HG02642 (cell line): ENCODE data around the gene KIF7.

Source experiments
- ATAC-seq: cut with Tn5 transposase; IDR thresholded peaks from one replicate; pipeline ENCODE4 v1.9.1; 2021; ENCODE audit warnings: mild to moderate bottlenecking; ENCODE audit not compliant: unreplicated experiment, poor library complexity

Gene KIF7

DNA sequence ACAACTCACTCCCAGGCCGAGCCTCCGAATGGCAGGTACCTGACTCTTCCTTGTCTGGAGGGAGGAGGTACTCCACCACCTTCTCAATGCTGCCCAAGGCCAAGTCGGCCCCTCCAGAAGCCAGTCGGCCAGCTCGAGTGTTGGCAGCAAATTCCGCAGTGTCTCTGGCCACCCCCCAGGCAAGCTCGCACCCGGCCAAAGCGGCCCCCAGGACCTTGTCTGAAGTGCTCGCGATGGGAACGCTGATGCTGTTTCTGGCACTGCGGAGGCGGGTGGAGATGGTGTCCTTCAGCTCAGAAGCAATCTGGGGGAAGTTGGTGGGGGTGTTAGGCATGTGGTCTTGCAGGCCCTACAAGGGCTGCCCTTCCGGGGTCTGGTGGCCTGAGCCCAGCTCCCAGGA lies 14.7 kb upstream of the KIF7 start:
- ATAC-seq, result no peak

DNA sequence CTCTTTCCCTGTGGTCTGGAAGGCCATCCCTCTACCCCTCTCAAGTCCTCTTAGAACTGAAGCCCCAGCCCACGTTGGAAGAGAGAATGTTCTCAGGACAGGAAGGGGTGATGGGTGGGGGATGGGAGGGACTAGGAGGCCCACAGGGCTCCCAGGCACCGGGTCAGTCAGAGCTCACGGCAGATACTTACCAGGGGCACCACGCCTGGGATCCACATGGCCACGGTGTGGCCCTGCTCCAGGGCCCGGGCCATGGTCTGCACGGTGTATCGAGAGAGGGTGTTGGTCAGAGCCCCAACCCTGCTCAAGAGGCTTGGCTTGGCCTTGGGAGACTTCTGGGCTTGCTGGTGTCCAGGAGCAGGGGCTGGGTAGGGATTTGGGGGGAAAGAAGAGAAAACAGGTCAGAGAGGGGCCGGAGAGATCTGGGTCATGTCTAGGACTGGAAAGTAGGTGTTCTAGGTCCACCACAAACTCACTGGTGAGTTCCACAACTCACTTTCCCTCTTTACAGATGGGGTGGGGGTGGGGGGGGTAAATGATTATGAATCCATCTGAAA lies 14.1 kb upstream of the KIF7 start:
- no peak for ATAC-seq

DNA sequence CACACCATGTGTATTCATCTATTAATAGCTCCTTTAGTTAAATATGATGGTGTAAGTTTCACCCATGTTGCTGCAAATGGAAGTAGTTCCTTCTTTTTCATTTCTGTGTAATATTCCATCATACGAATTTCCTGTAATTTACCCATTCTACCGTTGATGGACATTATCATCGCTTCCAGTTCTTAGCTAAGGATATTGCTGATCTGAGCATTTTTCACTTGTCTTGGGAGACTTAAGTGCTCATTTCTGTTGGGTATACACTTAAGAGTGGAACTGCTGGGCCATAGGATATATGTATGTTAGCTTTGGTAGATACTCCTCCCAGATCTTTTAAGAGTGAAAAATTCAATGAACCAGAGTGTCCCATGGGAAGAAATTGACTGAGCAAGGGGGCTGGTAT lies 12.9 kb upstream of the KIF7 start:
- ATAC-seq, result no peak

DNA sequence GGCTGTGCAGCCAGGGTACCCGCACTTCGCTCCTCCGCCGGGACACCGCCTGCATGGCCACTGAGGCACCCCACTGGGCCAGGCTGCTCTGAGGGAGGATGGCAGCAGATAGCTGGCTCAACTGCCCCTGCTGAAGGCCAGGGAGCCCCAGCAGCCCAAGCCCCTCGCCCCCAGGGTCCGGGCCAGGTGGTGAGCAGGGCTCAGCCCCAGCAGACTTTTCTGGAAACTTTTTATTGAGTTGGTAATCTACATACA lies 12.4 kb upstream of the KIF7 start:
- ATAC-seq, result no peak

DNA sequence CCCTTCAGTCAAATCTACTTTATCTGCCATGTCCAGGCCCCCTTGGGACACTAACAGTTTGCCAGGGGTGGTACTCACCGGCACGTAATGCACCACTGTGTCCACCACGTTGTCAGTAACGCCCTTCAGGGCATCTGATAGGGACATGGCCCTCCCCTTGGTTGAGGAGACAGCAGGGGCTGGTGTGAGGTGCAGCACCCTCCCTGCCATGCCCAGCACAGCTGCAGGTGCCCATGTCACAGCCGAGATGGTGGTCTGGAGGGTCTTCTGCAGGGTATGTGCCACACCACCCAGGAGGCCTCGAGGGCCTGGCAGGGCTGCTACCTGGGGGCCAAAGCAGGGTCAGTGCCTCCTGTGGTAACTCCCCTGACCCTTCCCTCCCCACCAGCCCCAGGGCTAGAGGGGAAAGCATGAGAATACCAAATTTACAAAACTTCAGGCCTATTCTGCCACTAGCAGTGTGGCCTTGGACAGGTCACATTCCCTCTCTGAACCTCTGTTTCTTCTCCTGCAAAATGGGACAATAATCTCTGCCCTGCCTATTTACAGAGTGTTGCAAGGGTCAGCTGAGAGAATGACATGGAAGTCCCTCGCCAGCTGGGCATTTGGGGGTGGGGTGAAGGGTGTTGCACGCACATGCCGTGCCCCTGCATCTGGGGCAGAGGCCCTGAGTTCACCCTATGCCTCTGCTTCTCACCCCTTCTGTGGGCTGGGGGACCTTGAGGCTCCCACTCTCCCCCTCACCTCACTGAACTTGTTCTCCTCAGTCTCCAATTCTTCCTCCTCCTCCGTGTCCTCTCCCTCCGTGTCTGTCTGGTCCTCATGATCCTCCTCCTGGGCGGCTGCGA lies 11.8 kb upstream of the KIF7 start:
- no peak for ATAC-seq

DNA sequence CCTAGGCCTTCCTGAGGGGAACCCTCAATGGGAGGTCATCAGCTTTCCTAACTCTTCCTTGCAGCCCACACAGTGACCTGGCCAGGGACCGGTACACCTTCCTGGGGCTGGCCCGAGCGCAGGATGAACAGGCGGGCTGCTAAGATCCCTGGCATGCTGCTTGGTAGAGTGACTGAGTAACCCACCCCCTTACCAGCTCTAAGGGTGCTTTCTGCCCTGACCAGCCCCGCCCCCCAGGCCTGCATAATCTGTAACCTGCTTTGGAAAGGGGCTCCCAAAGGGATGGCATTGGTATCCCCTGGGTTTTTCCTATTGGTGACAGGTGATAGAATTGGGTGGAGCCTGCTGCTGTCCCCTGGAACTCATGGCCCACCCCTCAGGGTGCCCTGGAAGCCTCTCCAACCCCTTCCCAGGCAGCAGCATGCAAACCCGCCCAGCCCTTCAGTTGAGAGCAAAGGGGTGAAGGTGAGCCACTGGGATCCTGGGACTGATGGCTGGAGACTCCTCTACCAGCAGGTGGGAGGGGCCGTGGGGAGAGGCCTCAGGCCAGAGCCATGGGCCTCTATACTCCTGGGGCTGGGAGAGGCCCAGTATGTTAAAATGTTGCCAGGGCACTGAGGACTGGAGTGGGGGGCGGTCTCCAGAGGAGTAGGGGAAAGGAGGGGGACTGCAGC lies 11.1 kb upstream of the KIF7 start:
- no peak for ATAC-seq

DNA sequence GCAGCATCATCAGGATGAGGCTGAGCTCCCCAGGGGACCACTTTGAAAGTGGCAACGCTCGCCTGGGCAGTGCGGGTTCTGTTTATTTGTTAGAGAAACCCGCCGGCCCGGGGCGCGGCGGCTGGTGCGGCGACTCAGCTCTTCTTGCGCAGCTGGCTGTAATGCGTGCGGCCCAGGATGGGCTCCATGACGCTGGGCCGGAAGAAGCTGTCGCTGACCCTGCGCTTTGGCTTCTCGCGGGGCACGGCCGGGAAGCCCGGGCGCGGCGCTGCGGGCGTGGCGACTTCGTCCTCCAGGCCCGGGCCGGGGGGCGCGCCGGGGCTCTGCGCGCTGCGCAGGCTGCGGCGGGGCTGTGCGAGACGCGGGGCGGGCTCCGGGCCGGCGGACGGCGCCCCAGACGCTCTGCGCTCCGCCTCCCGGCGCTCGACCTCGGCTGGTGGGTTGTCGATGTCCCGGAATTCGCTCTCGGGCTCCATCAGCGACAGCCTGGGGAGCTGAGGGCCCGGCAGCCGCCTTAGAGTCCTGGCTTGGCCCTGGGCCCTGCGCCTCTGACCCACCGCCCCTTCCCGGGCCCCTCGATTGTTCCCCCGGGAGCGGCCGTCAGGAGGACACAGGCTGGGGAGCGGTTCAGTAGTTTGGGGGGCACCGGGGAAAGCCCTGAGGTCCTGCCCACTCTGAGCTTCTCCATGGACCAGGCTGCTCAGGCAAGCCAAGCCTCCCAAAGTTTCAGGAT lies 10.3 kb upstream of the KIF7 start:
- ATAC-seq, result peak; percentile 49

DNA sequence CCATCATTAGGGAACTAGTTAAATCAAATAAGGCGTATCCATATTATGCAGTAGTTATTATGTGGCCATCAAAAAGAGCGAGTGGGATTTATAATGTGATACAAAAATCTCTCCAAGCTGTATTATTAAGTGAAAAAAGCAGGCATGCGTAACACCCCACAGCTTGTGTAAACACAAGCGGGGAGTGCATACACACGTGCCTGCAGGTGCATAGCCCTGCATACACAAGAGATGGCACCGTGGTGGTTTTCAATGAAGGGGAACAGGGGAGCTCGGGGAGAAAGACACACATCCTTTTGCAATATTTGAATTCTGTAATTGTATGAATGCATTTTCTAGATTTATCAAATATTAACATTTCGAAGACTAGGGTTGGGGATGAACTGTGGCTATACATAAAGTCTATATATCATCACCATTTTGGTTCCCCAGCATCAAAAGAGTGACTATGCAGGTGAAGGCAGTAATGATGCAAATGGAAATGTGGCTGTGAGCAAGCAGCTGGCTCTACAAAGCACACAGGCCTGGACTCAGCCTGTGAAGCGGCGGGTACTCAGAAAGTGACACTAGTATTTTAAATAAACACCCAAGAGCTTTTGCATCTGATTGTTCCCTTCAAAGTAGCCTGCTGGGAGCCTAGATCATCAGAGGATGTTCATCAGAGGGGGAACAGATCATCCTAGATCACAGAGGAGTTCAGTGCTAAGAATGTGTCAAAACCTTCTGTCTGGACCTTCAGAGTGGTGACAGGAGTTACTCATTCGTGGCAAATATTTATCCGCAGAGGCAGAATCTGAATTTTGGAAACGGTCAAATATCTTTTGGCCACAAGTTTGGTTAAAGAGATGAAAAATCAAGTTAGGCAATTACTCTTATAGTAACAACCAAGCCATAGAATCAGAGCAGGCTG lies 9.4 kb upstream of the KIF7 start:
- no peak for ATAC-seq

DNA sequence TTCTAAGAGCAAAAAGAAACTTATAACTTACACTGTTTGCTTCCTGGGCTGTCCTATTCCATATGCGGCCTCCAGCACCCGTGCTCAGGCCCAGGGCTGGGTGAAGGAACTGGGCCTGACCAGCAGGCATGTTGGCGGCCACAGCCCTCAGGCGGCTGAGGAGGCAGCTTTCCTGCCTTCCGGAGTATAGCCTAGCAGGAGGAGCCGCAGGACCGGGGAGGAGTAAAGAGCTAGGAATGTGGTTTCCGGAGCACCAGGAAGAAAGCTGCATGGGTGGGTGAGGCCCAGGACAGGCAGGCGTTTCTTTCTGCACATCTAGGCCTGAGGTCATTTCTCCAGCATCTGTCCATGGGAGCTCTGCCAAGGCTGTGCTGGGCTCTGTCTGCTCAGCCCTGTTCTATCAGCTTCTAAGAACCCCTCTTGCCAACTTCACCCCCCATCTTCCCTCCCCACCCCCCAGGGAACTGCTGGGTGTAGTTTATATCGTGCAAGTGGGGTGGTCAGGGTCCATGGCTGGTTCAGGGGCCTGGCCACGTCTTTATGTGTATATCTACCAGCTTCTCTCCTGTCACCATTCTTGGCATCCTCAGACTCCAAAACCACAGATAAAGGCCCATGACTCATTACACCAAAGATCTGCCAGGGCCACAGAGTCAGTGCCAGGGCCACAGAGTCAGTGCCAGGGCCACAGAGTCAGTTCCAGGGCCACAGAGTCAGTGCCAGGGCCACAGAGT lies 7.8 kb upstream of the KIF7 start:
- no peak for ATAC-seq

DNA sequence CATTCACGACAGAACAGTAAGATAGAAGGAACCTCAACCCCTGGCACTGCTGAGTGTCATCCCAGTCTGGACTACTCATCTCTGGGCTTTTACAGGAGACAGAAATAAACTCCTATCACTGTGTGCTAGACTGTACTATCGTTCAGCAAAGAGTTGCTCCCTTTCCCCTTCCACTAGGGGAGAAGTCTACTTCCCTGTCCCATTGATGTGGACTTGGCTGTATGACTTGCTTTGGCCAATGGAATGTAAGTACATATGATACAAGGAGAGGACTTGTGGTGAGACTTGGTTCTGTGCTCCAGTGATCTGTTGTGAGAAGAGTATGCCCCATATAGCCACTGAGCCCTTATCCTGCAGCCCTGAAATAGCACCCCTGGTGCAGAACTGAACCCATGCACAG lies 5.3 kb upstream of the KIF7 start:
- no peak for ATAC-seq

DNA sequence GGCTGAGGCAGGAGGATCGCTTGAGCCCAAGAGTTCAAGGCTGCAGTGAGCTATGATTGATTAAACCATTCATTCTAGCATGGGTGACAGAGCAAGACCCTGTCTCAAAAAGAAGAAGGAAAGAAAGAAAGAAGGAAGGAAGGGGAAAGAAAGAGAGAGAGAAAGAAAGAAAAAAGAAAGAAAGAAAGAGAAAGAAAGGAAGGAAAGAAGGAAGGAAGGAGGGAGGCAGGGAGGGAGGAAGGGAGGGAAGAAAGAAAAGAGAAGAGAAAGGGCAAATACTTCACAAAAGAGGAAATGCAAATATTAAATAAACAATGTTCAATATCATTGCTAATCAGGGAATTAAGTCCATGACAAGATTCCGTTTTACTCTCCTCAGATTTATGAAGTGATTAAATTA lies 4.0 kb upstream of the KIF7 start:
- no peak for ATAC-seq

DNA sequence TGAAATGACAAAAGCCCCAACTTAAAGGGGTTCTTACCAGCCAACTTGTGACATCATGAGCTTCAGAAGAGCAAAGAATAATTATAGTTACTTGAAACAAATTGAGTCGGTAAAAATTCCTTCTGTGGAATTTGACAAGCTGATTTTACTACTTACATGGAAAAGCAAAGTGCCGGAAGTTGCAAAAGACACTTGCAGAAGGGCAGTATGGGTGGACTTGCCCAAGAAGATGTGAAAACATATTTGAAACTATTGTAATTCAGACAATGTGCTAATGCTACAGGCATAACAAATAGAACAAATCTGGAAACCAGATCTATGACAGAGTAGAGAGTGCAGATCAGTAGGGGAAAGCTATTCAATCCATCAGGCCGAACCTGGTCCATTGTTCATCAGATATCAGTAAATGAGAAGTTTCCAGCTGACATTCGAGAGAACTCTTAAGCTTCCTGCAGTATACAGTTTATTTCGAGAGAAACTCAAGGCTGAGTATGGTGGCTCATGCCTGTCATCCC lies 2.5 kb upstream of the KIF7 start:
- ATAC-seq, result no peak

DNA sequence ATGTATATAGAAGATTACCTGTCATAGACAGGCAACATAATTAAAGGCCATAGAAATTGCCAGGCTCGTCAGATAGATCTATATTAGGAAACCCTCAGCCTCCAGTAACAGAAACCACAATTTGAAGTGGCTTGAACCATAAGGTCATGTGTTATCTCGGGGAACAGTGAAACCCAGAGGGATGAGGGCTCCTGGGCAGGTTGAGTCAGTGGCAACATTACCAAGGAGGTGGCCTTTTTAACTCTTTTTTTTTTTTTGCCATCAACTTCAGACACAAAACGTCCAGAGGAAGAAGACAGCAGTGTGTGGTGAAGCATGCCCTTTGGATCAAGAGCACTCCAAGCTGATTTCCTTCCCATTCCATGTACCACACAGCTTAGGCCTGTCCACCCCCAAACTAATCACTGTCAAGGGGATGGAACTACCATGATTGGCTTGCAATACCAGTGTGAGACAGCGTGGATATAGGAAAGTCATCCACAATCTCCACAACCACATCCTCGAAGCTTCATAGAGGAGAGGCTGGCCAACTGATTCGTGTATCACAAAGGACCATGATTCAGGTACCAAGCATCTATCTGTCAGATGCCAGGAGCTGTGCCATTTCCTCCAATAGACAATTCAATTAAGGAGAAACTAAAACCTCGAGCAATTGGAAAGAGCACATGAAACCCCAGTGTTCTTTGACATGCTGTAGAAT lies 999 bp upstream of the KIF7 start:
- no peak for ATAC-seq

DNA sequence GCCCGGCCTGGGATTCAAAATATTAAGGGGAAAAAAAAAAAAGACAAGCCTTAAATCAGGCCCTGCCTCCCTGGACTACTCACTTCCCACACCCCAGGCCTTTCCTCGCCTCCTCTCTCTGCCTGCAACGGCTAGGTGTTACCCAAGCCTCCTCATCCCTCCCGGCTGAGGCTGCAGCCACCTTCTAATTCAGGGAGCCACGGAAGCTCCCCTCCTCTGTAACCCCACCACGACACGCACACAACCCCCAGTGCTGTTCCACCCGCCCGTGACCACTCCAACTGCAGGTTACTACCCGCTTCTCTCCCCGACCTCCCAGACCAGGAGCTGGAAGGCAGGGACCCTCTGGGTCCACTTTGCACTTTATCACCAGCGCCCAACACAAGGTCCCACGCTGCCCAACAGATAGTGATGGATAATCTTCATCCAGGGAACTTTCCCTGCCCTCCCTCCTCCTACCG lies 936 bp downstream of the KIF7 start:
- no peak for ATAC-seq

DNA sequence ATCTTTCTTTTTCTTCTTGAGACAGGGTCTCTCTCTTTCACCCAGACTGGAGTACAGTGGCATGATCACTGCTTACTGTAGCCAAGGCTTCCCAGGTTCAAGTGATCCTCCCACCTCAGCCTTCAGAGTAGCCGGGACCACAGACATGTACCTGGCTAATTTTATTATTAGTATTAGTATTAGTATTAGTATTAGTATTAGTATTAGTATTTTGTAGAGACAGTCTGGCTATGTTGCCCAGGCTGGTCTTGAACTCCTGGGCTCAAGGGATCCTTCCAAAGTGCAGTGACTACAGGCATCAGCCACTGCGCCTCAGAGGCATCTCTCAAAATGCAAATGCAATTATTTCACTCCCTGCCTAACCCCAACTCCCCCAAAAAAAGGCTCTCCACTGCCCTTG lies 1.7 kb downstream of the KIF7 start:
- ATAC-seq, result no peak

DNA sequence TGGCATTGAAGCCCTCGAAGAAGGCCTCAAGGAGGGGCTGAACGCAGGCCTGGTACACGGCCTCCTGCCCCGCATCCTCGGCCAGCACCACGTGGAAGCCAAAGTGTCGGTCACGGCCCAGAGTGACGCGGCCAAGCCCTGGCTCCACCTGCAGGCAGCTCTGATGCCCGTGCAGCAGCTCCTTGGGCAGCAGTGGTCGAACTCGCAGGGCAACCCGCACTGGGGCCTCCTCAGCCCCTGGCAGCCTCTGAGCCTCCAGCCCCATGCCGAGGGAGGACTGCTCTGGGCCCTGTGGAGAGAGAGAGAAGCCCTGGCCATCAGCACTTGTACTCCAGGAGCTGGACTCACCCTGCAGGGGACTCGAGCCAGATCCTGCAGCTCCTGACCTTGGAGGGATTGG lies 2.6 kb downstream of the KIF7 start:
- ATAC-seq, result no peak

DNA sequence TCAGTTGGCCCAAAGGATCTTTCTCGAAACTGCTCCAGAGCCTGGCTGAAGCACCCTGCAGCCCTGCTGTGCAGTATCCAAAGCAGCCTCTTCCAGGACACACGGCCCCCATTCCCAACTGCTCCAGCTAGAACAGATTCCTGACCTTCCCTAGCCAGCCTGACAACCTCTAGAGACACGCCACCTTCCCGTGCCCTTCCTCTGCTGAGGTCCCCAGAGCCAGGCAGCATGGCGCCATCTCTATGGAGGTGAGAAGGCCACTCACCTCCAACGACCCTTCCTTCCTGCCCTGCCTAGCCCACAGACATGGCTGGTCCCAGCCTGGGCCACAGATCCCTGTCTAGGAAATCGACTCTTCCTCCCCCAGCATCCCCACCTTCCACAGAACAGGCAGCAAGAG lies 3.1 kb downstream of the KIF7 start:
- no peak for ATAC-seq

DNA sequence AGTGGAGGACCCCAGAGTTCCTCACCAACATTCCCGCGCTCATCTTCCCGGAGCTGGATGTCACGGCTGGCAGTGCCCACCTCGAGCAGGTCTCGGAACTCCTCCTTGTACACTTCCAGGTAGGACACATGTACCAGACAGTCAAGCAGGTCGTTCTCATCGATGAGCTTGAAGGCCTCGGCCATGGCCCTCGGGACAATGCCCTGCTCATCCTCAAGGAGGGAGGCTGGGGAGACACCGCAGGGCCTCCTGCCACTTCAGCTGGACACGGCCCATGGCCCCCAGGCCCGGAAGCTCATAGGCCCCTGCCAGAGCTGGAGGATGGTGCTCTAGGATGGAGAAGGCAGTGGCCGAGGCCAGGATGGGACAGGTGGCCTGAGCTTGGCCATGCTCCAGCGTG lies 5.6 kb downstream of the KIF7 start:
- ATAC-seq, result no peak
